H1 (cell line): ENCODE data around the gene DEPDC4. TPM values are rescaled to one million over a fixed set of nuclear protein-coding genes. Genes with fewer than 3 reads are reported as not detected.

Source experiments
- ATF2 ChIP-seq: IDR thresholded peaks from 2 replicates; pipeline ENCODE4 v1.6.1; 2012; ENCODE audit warnings: low read length, inconsistent platforms
- CBX8 ChIP-seq: fragments of 300-800, 300-1000 bp; sonication (generic); IDR thresholded peaks from 2 replicates; pipeline ENCODE4 v1.7.1; 2016; ENCODE audit warnings: low read depth, low read length, borderline replicate concordance
- CHD2 ChIP-seq: IDR thresholded peaks from 2 replicates; pipeline ENCODE4 v1.6.1; 2012; ENCODE audit warnings: low read length, improper control_type of control experiment
- CTBP2 ChIP-seq: IDR thresholded peaks from 2 replicates; pipeline ENCODE4 v1.7.0; 2011; ENCODE audit warnings: borderline replicate concordance, mild to moderate bottlenecking, moderate library complexity, mixed read lengths, low read length; ENCODE audit not compliant: insufficient read depth, insufficient read length
- JUND ChIP-seq: IDR thresholded peaks from 2 replicates; pipeline ENCODE4 v1.6.1; 2011; ENCODE audit warnings: mild to moderate bottlenecking, improper control_type of control experiment, low read length
- KDM1A ChIP-seq: fragments of 200-600, 300-600 bp; sonication (generic); IDR thresholded peaks from 2 replicates; pipeline ENCODE4 v1.7.1; 2016; ENCODE audit warnings: mild to moderate bottlenecking, low read length, borderline replicate concordance
- SP4 ChIP-seq: IDR thresholded peaks from 2 replicates; pipeline ENCODE4 v1.6.1; 2012; ENCODE audit warnings: low read length, inconsistent platforms
- SRF ChIP-seq: IDR thresholded peaks from 2 replicates; pipeline ENCODE4 v1.6.1; 2011; ENCODE audit warnings: mild to moderate bottlenecking, low read depth, low read length, moderate library complexity
- SUZ12 ChIP-seq: fragments of 200-600 bp; sonication (generic); IDR thresholded peaks from 2 replicates; pipeline ENCODE4 v1.6.1; 2012; ENCODE audit warnings: mild to moderate bottlenecking, inconsistent platforms, low read length, moderate library complexity, mixed read lengths
- polyA plus RNA-seq, 7 experiments: library from polyadenylated mRNA; depleted of rRNA in 3 of 7; stranded (reverse) in 5 of 7; unstranded in 2 of 7; fragments of >200 nt in 5 of 7; fragments of 200-250 nt in 2 of 7; gene quantifications; 1 replicate in 5 of 7; 2 replicates in 1 of 7; 4 replicates in 1 of 7; pipeline versions ENCODE4 v1.2.1 to v1.2.3, GENCODE V29; 2011 to 2013; ENCODE audit warnings: missing spikeins in 2 of 7, mixed read lengths in 2 of 7
- total RNA-seq: library from RNA; stranded (reverse); fragmentation: NEBNext Ultra II Directional; extraction: Animal tissue kit (Norgen Biotek cat#: 25700); gene quantifications from 2 replicates; pipeline ENCODE4 v1.2.1, GENCODE V29; 2021

Gene DEPDC4
- total and polyA plus RNA-seq, 2 of the 8 experiments (the other 6 are each of a cell fraction or from before 2014, with no cell fraction given), result 0.80 to 3.8 TPM

GRCh38 chr12:100266835-100267602 lies at the start of gene DEPDC4, which contains the start of gene SCYL2 (continued):
- TF ChIP-seq JUND (peak; percentile 96), ATF2 (no peak), CHD2 (0 out of 2 replicates have a peak, but pooled peaks have one; percentile 14), SP4 (no peak; the same call in 1 of the 2 replicates), SRF (no peak), CTBP2 (no peak), CBX8 (no peak), SUZ12 (no peak), KDM1A (no peak)
